GM21619 (cell line): ENCODE measurements around the gene RPTOR.
"Not testable (repeated sequence)": the region's sequence is repeated elsewhere in the genome, so short reads cannot be mapped to it uniquely, and the experiment has no call there.

ENCODE experiments used
- ATAC-seq: cut with Tn5 transposase; IDR thresholded peaks from one replicate; pipeline ENCODE4 v1.9.1; 2021; ENCODE audit not compliant: unreplicated experiment

RPTOR gene

DNA sequence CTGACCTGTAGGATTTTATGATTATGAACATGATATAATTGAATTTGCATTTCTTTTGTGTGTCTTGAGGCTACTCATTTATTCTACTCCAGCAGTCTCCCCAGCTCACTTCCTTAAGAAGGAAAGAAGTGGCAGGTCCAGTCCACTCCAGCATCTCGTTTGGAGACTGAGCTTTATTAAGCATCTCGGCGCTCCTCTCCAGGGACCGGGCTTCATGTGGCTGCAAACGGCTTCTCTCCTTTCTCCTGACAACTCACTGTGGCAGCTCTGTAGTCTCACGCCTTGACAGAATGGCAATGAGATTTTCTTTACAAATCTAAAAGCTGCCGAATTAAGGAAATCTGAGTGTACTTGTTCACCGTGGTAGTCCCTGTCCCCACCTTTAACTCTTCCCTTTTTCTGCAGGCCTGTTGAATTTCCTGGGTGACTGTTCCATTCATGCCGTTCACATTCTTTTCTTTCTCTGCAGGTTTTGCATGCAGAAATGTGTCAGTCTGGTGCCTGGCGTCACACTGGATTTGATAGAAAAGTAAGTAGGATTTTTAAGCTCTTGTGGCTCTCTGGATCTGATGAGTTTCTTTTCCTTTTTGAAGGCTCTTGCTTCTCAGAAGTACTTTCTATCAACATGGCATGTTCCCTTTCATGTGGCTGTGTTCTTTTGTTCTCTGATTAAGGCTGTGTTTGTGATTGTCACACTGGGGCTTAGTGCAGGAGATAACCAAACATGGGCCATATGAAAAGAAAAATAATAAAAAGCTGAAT, 246.5 kb downstream of the RPTOR start:
- no peak for ATAC-seq

DNA sequence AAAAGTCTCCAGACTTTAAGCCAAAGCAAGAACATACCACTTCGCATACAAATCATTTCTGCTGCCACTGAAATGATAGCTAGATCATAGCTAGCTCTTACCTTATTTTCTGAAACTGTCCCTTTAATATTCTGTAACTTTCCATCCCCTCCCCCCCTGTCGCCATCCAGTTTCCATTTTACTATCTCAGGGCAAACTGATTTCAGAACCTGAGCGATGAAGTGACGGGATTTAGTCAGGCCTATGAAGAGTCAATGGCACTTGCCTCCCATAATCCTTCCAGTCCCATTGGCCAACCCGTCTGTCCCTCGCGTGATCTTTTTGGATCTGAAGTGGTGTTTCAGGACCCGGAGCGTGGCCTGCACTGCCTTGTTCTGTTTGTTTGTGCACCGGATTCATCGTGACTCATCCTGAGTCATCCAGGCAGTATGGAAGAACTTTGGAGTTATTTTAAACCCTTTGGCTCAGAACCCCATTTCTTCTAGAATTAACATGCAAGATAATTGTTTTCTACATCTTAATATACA, 247.2 kb downstream of the RPTOR start:
- no peak for ATAC-seq

DNA sequence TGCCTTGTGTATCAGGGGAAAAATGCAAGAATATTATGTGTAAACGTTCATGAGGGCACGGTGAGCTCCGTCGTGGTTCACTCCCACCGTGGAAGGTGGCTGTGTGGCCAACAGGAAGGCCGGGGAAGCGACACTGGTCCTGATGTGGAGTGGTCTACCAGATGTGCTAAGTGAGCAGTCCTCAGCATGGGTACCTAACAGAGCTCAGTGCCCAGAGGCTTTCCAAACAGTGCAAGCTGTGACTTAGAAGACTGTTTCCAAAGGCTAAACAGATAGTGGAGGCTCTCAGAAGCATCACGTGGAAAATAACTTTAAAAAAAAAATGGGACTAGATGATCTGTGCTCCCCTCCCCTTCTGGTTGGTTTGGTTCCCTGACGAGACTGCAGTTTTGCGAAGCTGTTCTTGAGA, 247.7 kb downstream of the RPTOR start:
- ATAC-seq: no peak

DNA sequence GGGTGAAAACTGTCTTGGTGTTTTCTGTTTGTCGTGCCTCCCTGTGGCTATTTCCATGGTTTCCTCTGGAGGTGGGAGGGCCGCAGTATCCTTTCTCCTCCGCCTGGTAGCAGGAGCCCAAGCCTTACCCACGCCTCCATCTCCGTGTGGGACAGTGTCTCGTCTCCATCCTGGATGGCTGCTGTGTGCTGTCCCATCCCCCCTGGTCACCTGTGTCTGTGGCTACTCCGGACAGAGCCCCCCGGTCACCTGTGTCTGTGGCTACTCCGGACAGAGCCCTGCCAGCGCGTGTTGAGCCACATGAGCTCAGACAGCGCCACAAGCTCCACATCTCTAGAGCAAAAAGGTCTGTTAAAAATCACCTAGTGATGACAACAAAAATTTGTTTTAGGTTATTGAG, 248.8 kb downstream of the RPTOR start:
- no peak for ATAC-seq

DNA sequence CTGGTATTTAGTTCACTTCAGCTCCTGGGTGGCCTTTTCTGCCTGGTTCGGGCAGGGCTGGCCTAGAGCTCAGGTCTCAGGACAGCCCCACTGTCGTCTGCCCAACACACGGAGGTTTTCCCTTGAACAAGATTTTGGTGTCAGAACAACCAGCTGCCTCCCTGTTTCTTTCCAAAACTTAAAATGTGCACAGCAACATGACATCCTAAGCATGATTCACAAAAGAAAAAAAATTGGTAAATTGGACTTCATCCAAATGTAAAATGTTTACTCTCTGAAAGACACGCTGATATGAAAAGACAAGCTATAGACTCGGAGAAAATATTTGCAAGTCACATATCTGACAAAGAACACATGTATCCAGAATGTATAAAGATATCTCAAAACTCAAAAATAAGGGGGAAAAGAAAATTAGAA, 249.2 kb downstream of the RPTOR start:
- no peak for ATAC-seq

DNA sequence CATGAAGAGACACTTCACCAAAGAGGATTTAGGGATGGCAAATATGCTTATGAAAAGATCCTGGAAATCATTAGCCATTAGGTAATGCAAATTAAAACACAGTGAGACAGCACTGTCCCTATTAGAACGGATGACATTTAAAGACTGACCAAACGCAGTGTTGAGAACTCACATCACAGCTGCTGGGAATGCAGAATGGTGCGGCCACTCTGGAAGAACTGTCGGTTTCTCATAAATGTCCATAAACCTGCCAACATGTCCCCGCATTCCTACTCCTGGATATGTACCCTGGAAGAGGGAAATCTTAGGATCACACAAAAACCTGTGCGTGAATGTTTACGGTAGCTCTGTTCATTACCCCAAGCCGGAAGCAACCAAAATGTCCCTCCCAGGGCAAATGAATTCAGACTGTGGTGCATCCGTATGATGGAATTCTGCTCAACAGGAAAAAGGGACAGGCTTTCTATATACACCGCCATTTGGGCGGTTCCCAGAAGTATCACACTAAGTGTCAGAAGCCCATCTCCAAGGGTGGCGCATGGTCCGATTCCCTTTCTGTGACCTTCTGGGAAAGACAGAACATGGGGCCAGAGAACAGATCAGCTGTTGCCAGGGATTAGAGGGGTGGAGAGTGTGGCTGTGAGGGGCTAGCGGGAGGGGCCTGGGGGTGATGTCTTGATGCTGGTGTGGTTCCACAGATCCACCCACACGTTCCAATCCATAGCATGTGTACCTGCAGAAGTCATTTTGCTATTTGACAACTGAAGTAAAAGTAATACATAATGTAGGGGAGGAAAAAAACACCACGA, 249.8 kb downstream of the RPTOR start:
- no peak for ATAC-seq

DNA sequence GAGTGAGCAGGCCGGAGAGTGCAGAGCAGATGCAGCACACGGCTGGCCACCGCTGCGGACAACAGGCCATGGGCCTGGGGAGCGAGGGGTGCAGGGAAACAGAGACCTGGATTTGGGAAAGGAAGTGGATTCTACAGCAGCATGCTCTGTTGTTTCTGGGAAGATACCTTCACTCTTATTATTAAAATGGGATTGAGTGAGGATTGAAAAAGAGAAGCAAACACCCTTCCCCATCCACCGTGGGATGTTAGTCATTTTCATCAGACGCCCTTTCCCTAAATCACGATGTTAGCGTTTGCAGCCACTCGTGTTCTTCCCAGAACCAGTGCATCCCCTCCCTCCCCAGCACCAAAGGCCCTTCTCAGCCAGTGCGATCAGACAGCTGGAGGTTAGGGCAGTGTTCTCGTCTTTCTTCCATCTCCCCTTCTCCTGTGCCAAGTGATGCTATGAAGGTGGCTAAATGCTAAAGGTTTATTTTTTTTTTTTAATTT, 250.5 kb downstream of the RPTOR start:
- ATAC-seq: no peak

DNA sequence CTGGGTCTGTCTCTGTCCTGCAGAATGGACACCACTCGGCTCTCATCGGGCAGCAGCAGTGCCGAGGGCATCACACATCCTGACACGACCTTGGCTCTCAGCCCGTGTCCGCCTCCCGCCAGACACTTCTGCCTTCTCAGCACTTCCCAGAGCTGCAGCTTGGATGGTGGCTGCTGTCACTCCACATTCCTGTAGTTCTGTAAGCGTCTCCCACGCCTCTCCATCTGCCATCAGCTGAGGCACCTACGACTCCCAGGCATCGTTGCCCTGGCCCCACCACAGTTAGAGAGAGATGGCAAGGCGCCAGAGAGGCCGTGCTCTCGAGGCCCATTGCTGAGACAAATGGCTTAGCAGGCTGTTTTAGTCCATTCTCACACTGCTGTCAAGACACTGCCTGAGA, 251.1 kb downstream of the RPTOR start:
- ATAC-seq: no peak

DNA sequence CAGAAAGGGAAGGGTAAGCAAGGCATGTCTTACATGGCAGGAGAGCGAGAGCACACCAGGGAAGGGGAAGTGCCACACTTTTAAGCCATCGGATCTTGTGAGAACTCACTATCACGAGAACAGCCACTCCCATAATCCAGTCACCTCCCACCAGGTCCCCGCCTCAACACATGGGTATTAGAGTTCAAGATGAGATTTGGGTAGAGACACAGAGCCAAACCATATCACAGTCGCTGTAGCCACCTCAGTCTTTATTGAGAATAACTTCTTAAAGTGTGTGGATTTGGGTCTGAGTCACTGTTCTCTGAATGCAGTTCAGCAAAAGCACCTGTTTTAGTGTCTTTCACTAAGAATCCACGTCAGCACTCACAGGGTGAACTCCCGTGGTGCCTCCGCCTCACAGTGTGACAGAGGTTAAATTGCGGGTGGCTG, 251.8 kb downstream of the RPTOR start:
- no peak for ATAC-seq

DNA sequence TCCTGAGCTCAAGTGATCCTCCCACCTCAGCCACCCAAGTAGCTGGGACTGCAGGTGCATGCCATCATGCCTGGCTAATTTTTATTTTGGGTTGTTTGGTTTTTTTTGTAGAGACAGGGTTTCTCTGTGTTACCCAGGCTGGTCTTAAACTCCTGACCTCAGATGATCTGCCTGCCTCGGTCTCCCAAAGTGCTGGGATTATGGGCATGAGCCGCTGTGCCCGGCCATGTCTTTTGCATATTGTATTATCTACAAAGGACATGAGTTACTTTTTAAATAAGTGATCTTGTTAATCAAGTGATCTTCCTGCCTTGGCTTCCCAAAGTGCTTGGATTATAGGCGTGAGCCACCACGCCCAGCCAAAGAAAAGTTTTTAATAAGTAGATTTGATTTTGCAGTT, 252.6 kb downstream of the RPTOR start:
- ATAC-seq: not testable (repeated sequence)

DNA sequence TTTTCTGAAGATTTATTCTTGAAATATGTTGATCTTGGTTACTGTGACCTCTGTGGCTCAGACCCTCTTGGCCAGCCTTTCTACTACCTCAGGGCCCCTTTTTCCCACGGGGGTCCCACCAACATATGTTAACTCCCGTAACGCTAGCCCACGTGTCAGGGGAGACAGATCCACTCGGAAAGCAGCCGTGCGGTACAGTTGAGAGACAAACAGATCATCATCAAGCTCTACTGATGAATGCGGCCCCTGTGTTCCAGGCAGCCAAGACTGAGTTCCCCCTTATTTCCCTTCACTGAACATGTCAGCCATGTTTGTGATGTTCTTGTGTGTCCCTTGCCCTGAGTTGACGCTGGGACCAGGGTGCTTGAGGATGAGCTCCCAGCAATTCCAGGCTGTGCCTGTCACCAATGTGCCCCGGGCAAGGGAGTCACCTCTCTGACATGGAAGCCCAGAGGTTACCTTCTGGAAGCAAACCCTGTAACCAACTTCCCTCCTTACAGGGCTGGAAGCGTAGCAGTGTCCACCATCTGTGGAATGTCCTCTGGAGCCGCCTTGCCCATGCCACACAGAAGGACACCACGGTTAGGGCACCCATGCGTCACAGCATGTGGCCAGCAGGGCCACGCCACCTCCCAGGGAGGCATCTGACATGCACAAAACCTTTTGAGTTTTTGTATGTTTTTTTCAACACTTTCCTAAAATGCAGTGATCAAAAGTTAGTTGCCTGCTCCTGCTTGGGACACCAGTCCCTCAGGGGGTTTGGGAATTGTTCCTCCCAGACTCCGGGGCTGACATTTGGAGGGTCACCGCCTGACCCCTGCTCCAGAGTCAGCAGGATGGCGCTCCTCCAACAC, 253.3 kb downstream of the RPTOR start:
- ATAC-seq: no peak

DNA sequence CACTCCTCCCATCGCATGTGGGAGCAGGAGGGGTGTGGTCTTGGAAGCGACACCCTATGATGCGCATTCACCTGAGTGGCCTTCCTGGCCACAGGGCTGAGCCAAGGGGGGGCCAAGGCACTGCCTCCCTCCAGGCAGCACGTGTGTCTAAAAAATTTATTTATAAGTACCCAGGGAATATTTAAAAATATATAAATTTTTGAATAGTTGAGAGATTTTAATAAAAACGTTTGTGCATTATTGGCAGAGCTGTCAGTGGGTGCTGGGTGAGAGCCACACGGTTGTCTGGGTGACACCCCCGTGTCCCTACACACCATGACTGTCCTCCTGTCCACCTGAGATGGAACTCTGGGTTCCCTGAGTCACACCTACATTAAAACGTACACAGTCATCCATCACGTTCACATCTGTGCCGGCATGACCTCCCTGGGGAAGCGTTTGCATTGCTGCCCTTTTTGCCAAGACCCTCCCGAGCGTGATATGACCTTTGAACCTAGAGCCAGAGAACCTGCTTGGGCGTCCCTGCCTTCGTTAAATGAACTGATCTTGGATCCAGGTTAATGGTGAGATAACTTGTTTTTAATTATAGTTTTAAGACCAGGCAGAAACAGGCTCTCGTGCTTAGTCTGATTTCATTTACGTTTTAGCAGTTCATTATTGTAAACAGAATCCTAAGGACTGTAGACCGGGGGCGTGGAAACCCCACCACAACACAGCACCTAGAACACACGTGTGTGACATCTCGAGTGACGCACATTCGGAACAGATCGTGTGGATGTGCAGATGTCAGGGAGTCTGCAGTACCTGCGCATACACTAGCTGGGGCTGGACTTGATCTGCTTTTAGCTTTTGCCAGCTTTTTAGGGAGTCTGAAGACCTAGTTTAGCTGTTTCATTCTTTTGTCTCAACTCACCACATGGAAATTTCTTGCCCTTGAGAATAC, 254.2 kb downstream of the RPTOR start:
- ATAC-seq: no peak

DNA sequence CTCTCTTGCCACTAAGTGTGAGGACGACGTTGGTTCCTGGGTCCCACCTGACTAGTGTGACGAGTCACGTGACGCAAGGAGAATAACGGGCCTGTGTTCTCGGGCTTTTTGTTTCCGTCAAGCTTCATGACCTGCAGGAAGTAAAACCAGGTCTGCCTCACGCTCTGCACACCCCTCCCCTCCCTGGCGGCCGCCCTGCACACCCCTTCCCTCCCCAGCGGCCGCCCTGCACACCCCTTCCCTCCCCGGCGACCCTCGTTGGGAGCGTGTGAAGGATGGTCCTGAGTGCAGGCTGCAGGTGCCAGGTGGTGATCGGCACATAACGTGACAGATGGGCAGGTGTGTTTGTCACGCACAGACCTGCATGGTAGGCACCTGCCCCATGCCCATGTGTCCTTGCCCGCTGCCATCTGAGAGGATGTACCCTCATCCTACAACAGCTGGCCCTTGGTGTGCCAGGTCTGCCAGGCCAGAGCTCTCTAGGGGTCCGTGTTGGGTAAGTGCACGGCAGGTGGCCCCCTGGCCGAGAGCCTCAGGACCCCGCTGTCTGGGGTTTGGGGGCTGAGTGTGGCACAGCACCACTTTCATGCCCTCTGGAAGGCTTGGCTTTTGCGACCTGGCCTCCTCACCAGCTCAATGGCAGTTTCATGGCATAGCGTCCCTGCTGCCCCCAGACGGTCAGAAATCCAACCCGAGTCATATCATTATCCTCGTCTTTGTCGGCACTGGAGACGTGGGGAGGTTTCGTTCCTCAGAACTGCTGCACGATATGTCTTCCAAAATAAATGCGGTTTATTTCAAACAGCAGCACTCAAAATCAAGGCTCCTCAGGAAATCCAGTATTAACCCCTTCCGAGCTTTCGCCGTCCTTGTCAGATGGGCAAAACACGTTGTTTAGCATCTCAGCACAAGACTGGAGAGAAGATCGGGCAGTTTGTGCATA, 255.2 kb downstream of the RPTOR start:
- no peak for ATAC-seq

DNA sequence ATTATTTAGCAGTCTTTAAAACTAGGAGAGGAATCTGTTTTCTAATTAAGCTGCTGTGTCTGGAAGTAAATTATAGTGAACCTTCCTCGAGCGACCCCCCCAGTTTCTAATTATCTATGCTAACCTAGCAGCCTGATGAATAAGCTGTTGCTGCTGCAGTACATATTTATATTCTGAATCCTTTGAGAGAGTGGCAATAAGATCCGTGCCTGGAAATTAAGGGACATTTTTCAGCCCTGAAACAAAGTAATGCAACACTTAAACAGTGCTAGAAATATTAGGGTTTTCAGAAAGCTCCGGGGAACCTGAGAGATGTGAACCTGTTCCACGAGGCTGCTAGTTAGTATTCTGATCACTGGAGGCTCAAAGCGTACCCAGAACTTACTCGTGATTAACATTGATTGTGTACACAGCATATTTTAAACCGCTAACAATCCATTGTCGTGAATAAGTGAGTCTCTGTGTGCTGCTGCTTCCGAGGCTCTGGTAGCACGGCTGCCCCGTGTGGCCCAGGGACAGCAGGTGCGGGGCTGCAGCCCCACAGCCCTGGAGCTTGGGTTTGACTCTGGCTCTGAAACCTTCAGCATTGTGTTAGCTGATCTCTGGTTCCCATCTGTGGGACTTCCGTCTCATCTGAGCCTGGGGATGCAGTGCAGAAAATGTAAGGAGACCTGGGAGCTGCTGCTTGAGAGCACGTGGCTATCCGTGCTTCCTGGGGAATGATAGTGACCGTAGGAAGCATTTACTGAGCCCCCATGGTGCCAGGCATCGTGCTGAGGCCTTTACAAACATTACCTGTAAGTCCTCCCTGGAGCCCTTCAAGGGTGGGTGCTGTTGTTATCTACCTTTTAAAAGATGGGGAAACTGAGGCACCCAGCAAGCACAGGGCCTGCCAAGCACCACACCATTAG, 256.1 kb downstream of the RPTOR start:
- no peak for ATAC-seq

DNA sequence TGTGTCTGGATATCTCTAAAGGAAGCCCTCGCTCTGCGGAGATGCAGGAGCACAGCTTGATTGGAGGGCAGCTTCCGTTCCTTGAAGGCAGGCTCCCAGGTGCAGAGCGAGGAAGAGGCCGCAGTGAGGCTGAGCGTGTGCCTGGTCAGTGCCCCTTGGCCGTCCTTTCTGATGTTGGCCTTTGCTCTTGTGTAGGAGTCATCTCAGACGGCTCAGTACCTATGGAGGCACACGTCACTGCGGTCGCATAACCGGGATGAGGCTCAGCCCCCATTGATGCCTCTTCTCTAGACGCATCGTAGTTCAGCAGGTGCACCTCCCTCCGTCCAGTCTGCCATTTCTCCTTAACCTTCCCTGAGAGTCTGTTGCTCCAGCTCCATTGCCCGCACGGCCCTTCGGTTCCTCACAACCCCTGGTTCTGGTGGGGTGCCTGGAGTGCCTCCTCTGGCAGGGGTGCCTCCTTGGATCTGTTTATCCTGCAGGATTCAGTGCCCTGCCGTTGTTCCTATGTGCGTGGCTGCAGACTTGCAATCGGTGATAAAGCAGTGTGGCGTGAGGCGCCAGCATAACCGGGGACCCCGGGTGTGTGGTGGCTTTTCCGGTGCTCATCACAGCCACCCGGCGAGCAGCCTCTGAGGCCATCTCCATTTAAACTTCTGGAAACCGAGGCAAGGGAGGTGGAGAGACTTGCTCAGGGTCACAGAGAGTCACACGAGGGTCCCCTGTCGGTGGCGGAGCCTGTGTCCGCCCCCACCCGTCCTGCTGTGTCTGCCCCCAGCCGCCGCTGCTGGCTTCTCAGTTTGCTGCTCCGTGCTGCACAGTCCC, 258.2 kb downstream of the RPTOR start:
- ATAC-seq: no peak

DNA sequence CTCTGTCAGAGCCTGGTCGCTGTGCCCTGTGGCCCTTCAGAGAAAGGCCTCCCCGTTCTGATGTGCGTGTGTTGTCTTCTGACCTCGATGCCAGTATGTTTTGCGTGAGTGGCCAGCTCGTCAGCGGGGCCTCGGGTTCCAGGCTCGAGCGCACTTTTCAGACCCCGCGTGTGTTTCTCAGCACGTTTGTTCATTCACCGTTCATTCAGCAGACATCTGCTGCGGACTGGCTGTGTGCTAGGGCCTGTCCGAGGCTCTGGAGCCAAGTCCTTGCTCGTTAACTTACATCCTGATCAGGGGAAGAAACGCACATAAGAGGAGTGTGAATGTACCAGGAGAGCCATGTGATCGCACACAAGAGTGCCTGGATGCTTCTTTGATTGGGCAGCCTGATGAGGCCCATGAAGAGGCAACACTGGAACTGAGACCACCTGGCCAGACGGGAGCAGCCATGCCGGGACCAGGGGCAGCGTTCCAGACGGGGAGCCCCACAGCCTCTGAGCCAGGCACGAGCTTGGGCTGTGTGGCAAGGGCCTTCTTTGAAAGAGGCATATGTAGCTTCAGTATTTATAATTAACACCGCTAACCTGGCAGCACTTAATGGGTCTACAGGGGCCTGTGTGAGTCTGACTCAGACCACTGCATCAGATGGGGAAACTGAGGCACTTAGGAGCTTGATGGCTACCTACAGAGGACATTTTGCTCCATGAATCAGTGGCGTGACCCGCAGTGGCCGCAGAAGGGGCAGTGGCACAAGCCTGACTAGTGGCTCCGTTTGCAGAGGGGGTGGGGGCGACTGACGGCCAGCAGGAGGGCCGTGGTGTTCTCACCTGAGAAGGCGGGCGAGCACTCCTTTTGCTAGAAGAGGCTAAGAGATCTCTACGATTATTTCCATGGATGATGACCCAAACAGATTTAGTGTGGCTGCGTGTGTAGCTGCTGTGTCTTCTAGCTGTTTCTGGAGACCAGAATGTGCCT, 259.1 kb downstream of the RPTOR start:
- ATAC-seq: no peak
